Erythroblast (primary cell): ENCODE measurements around the gene AFAP1L1.

Source experiments
- GATA1 ChIP-seq: IDR thresholded peaks from 2 replicates; pipeline ENCODE4 v1.6.1; 2011; ENCODE audit warnings: low read depth, mild to moderate bottlenecking, control low read depth, low read length, moderate library complexity
- POLR2A ChIP-seq: IDR thresholded peaks from 2 replicates; pipeline ENCODE4 v1.6.1; 2011; ENCODE audit warnings: mild to moderate bottlenecking, low read length

DNA sequence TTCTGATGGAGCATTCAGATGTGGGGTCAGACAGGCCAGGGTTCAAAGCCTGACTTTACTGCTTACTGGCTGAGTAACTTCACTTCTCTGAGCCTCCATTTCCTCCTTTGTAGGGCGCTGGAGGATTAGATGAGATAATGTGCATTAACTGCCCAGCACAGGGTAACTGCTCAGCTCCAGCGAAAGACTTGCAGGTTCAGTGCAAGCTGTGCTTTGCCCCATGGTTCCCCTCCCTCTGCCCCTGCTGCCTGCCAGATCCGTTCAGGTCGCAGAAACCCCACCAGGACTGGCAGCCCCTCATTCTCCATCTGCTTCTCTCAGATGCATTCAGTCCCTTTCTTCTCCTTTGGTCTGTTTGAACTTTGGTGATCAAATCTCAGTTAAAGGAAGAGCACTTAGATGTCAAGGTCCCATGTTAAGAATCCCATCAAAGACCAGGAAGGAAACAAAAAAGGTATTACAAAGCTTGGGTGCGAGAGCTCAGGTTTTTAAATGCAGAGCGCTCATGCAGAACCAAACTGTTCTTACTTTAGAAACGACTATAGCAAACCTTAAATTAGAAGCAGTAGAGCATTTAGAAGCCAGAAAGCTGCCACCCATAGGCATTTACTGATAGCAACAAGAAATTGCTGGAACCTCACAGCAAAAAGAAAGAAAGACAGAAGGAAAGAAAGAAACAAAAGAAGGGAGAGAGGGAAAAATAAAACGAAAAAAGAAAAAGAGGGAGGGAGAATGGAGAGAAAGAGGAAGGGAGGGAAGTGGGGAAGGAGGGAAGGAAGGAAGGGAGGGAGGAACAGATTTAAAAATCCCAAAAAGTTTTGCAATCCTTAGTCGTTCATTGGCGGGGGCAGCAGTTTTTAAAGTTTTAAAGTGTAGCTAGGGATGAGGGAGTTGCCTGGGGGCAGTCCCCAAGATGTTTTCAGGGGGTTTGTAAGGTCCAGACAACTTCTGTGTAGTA, 23.5 kb downstream of the AFAP1L1 start:
- TF ChIP-seq POLR2A (no peak), GATA1 (no peak)
